Sigmoid colon (tissue), 7 donors: ENCODE results near the gene BCHE. TPM values are rescaled to one million over a fixed set of nuclear protein-coding genes. Genes with fewer than 3 reads are reported as not detected.

ENCODE experiments used
- DNase-seq: peaks from one replicate; pipeline ENCODE4 v3.0.0-alpha.2; 2019
- H3K27ac ChIP-seq, 4 donors: fragments of 200-600 bp; sonication (generic); one replicate each; pipeline ENCODE4 v1.5.1; 2016 to 2019; ENCODE audit warnings: mild to moderate bottlenecking in 1 of 4
- H3K27me3 ChIP-seq, 3 donors: fragments of 200-600 bp; sonication (generic); one replicate each; pipeline ENCODE4 v1.5.1; 2019; ENCODE audit warnings: mild to moderate bottlenecking in 1 of 3
- H3K36me3 ChIP-seq, 4 donors: fragments of 200-600 bp; sonication (generic); one replicate each; pipeline ENCODE4 v1.5.1; 2016 to 2019
- H3K4me1 ChIP-seq, 4 donors: fragments of 200-600 bp; sonication (generic); one replicate each; pipeline ENCODE4 v1.5.1; 2017 to 2019
- H3K4me3 ChIP-seq, 4 donors: fragments of 200-600 bp; sonication (generic); one replicate each; pipeline ENCODE4 v1.5.1; 2017 to 2019; ENCODE audit warnings: mild to moderate bottlenecking in 2 of 4, moderate library complexity in 1 of 4
- H3K9me3 ChIP-seq, 4 donors: fragments of 200-600 bp in 3 of 4; sonication (generic) in 3 of 4; one replicate each; pipeline versions ENCODE4 v1.5.1 to v1.6.1; 2013 to 2019
- EP300 ChIP-seq, 4 donors: sonication (generic); formaldehyde crosslinking; IDR thresholded peaks; one replicate each; pipeline ENCODE4 v1.6.1; 2017; ENCODE audit warnings: antibody characterized with exemption in 4 of 4
- POLR2A ChIP-seq, 2 donors: fragments of 450-650 bp; IDR thresholded peaks; one replicate each; pipeline ENCODE4 v1.6.1; 2016; ENCODE audit warnings: antibody characterized with exemption in 2 of 2, mild to moderate bottlenecking in 2 of 2, moderate library complexity in 2 of 2
- POLR2AphosphoS5 ChIP-seq, 4 donors: sonication (generic); formaldehyde crosslinking; IDR thresholded peaks; one replicate each; pipeline ENCODE4 v1.6.1; 2017; ENCODE audit warnings: antibody characterized with exemption in 4 of 4
- WGBS, 2 donors: extraction: QIAGEN DNeasy Blood & Tissue Kit; methylation state at CpG; one replicate each; pipeline ENCODE4 v1.1.7; 2013; 5-methylcytosine and 5-hydroxymethylcytosine counted together
- intact Hi-C: fragments of 100-400 bp; cut with DNase I; formaldehyde crosslinking; loops from one replicate; pipeline ENCODE4 v1.15.1; 2023
- polyA plus RNA-seq, 3 donors: library from polyadenylated mRNA; stranded (reverse); fragments of 200-250 nt; gene quantifications; one replicate each; pipeline ENCODE4 v1.2.3, GENCODE V29; 2013
- total RNA-seq, 4 donors: library from RNA; depleted of rRNA; stranded (reverse); fragments of >200 nt; gene quantifications; one replicate each; pipeline ENCODE4 v1.1.0, GENCODE V29; 2016
- TF ChIP-seq, protein P1 (sequence below), 4 experiments: fragments of 450-650 bp in 3 of 4; fragments of 200-600 bp in 1 of 4; IDR thresholded peaks; one replicate each; pipeline ENCODE4 v1.5.1; 2016 to 2019; ENCODE audit warnings: antibody characterized with exemption in 4 of 4, mild to moderate bottlenecking in 3 of 4, moderate library complexity in 2 of 4
- donor health status: healthy with polysubstance abuse.
- donor health status: Bipolar disorder and iron deficiency.
- donor health status: healthy.

BCHE gene
- total and polyA plus RNA-seq, 7 donors: 0.23 to 88.1 (median 34.9) TPM

DNA sequence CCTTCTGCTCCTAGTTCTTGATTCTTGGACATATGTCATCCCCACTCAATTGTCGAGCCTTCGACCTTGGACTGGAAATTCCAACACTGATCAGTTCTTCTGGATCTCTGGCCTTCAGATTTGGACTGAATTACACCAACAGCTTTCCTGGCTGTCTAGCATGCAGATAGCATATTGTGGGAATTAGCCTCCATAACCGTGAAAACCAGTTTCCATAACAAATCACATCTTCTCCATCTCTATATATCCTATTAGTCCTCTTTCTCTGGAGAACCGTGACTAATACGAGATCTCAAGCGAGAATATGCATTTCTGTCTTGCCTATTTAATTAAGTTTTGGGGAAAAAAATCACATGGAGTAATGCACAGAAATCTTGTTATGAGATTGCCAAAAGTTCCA, 8.8 kb upstream of the BCHE start:
- H3K4me3 ChIP-seq: no peak overlapping the region
- 91 to 93% methylated on average over 6 of the region's 6 CpGs for WGBS, 2 donors
- no peaks in the 10 kb centered on the region for H3K4me1 ChIP-seq
- intact Hi-C loops: no loop called here
- DNase-seq: no peak
- H3K36me3 ChIP-seq: no peaks in the 10 kb centered on the region
- no peak overlapping the region for H3K27ac ChIP-seq
- no peak for TF ChIP-seq EP300 (IDR thresholded peaks at IDR 0.05)
- no peak for TF ChIP-seq POLR2A (IDR thresholded peaks at IDR 0.05)
- TF ChIP-seq, protein P1, sequence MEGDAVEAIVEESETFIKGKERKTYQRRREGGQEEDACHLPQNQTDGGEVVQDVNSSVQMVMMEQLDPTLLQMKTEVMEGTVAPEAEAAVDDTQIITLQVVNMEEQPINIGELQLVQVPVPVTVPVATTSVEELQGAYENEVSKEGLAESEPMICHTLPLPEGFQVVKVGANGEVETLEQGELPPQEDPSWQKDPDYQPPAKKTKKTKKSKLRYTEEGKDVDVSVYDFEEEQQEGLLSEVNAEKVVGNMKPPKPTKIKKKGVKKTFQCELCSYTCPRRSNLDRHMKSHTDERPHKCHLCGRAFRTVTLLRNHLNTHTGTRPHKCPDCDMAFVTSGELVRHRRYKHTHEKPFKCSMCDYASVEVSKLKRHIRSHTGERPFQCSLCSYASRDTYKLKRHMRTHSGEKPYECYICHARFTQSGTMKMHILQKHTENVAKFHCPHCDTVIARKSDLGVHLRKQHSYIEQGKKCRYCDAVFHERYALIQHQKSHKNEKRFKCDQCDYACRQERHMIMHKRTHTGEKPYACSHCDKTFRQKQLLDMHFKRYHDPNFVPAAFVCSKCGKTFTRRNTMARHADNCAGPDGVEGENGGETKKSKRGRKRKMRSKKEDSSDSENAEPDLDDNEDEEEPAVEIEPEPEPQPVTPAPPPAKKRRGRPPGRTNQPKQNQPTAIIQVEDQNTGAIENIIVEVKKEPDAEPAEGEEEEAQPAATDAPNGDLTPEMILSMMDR (IDR thresholded peaks at IDR 0.05): no peak
- TF ChIP-seq POLR2AphosphoS5 (IDR thresholded peaks at IDR 0.05): no peak
- H3K27me3 ChIP-seq: no peaks in the 10 kb centered on the region
- no peaks in the 10 kb centered on the region for H3K9me3 ChIP-seq

DNA sequence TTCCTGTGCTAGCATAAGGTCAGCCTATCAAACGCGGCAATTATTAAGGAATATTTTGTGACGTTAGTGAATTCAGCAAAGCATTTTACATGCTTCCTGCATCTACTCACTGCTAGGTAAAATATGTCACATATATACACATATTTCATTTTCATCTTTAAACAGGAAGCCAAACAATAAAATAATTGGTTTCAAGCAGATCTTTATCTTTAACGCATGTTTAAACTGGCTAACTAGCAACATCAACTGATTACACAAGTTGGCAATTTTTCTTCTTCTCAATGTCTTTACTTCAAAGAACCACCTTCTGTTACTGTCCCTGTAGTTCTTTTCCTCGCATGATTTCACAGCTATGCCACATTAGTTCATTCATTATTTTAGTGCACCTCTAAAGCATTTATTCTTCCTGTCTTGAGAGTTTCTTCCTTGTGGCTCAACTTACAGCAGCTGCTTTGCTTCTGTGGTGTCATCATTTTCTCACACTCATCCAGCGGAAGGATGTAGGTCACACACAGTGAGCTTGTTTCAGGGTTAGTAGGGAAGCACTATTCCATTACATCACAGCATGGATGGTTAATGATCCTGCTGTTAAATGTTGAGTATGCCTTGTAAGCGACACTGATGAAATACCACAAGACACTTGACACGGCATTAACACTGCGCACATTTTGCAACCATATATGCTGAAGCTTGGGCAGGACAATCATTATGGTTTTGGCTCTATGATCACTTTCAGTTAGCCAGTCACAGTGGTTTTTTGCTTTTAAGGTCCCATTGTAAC, 2.3 kb upstream of the BCHE start:
- WGBS, 2 donors: 75 to 80% methylated on average over 9 of the region's 9 CpGs
- H3K27ac ChIP-seq: peak overlapping the region in 1 of 4 donors; percentile 3
- intact Hi-C loops: no loop called here

DNA sequence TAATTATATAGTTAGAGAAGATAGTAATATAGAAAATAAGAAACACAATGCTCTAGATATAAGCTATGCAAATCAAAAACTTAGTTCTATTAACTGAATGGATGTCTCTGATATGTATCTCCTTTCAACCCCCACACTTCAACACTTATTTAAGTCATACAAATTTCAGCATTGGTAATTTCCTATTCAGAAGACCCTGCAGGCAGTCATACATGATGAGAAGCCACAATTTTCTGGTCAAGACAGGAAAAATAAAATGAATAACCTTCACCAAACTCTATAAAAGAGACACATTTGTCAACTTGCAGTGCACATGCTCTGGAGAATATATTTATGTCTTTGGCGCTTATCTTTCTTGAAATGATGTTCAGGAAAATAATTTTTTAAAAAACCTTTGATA, 578 bp upstream of the BCHE start:
- no peak for DNase-seq
- H3K9me3 ChIP-seq: no peaks in the 10 kb centered on the region
- no peak overlapping the region for H3K4me3 ChIP-seq
- H3K27me3 ChIP-seq: no peaks in the 10 kb centered on the region
- TF ChIP-seq, protein P1 (IDR thresholded peaks at IDR 0.05): no peak
- TF ChIP-seq POLR2AphosphoS5 (IDR thresholded peaks at IDR 0.05): no peak
- TF ChIP-seq POLR2A (IDR thresholded peaks at IDR 0.05): no peak
- no peak for TF ChIP-seq EP300 (IDR thresholded peaks at IDR 0.05)
- WGBS, 2 donors: 88 to 91% methylated on average over 1 of the region's 1 CpG
- peaks cover 0 to 14% (median 0%) of the 10 kb centered on the region in 4 donors for H3K4me1 ChIP-seq
- intact Hi-C loops: no loop called here
- H3K27ac ChIP-seq: peak overlapping the region; percentile 9 to 61 (median 57)
- H3K36me3 ChIP-seq: no peaks in the 10 kb centered on the region

More for the DNA sequence above, 2.3 kb upstream of the BCHE start:
- no peaks in the 10 kb centered on the region for H3K36me3 ChIP-seq
- no peak overlapping the region for H3K4me3 ChIP-seq
- H3K4me1 ChIP-seq: peaks cover 0 to 10% (median 0%) of the 10 kb centered on the region in 4 donors
- no peak for DNase-seq
- TF ChIP-seq POLR2AphosphoS5 (IDR thresholded peaks at IDR 0.05): peak in 1 of 4 donors; percentile 37
- TF ChIP-seq, protein P1 (IDR thresholded peaks at IDR 0.05): no peak
- no peaks in the 10 kb centered on the region for H3K27me3 ChIP-seq
- no peaks in the 10 kb centered on the region for H3K9me3 ChIP-seq

DNA sequence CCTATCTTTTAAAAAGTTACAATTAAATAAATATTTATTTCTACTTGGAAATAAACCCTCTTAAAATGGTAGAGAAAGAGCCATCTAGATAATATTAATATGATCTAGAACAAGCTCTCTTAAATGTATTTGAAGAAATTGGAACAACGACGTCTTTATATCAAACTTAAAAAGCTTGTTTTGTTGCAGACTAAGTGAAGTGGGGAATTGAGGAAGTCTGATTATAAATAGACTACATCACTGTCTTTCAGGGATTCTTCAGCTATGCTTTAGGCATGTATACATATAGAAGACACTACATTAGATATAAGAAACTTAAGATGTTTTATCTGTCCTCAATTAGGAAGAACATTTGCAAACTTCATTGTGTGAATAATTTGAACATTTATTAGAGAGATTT, 1.8 kb downstream of the BCHE start:
- no peaks in the 10 kb centered on the region for H3K27me3 ChIP-seq
- 60 to 76% methylated on average over 2 of the region's 2 CpGs for WGBS, 2 donors
- no peaks in the 10 kb centered on the region for H3K9me3 ChIP-seq
- TF ChIP-seq, protein P1 (IDR thresholded peaks at IDR 0.05): no peak
- TF ChIP-seq POLR2AphosphoS5 (IDR thresholded peaks at IDR 0.05) (no peak), POLR2A (IDR thresholded peaks at IDR 0.05) (no peak), EP300 (IDR thresholded peaks at IDR 0.05) (no peak)
- DNase-seq: no peak
- peak overlapping the region; percentile 15 to 44 (median 40) for H3K4me3 ChIP-seq
- H3K36me3 ChIP-seq: no peaks in the 10 kb centered on the region
- peaks cover 0 to 14% (median 0%) of the 10 kb centered on the region in 4 donors for H3K4me1 ChIP-seq
- intact Hi-C loops: no loop called here
- peak overlapping the region in 3 of 4 donors; percentile 54 to 61 (median 60) for H3K27ac ChIP-seq
